Chondrocyte (in vitro differentiated cells): ENCODE results near the gene UMODL1. TPM values are rescaled to one million over a fixed set of nuclear protein-coding genes. Genes with fewer than 3 reads are reported as not detected.

ENCODE experiments used
- DNase-seq: peaks from one replicate; pipeline ENCODE4 v3.0.0; 2021; ENCODE audit warnings: mixed read lengths, low spot score
- H3K27ac Mint-ChIP-seq: one replicate; pipeline ENCODE4 v1.8.0; 2021; ENCODE audit warnings: mild to moderate bottlenecking, moderate library complexity, mixed read lengths; ENCODE audit not compliant: unreplicated experiment
- H3K27me3 Mint-ChIP-seq: 2 replicates; pipeline ENCODE4 v1.8.0; 2021; ENCODE audit warnings: low read depth, mixed read lengths
- H3K36me3 Mint-ChIP-seq: 2 replicates; pipeline ENCODE4 v1.8.0; 2021; ENCODE audit warnings: low read depth, mixed read lengths
- H3K4me1 Mint-ChIP-seq: 2 replicates; pipeline ENCODE4 v1.8.0; 2021; ENCODE audit warnings: low read depth, mild to moderate bottlenecking, mixed read lengths
- H3K4me3 Mint-ChIP-seq: one replicate; pipeline ENCODE4 v1.8.0; 2021; ENCODE audit warnings: mild to moderate bottlenecking, moderate library complexity, mixed read lengths; ENCODE audit not compliant: unreplicated experiment
- H3K9me3 Mint-ChIP-seq: 2 replicates; pipeline ENCODE4 v1.8.0; 2021; ENCODE audit warnings: low read depth, mixed read lengths
- total RNA-seq: library from RNA; stranded (reverse); gene quantifications from 3 replicates; pipeline ENCODE4 v1.2.1, GENCODE V29; 2021
- TF ChIP-seq, protein P1 (sequence below): fragments of 200-600 bp; sonication (generic); IDR thresholded peaks from 2 replicates; pipeline ENCODE4 v1.5.0; 2021; ENCODE audit warnings: antibody characterized with exemption, mild to moderate bottlenecking, moderate library complexity

The UMODL1 gene
- total RNA-seq, 1 donor from 2014 or later = not detected

DNA sequence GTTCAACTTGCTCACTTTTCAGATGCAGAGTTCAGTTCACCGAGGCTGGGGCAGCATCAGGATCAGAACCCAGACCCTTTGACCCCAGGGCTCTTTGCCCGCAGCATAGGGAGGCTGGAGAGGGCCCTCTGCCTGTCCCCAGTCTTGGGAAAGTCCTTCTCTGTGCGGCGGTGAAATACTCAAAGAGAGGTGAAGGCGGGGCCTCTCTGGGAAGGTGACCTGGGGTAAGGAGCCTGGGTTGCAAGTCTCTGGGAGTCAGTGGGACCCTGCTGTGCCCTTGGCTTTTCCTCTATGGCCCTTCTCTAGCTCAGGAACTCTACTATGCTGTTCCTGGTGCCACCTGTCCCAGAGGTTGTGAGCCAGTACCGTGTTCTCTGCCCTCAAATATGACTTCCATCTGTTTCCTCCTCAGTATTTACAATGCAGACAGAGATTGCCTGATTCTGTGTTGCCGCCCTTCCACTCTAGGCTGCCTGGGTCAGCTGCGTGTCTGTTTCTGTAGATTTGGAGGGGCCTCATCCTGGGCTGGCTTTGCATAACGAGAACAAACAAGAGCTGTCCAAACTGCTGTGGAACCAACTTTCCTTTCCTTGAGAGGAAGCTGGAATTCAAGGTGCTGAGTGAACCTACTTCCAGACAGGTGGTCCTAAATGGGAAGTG, 42.2 kb upstream of the UMODL1 start:
- H3K36me3 Mint-ChIP-seq = no peaks in the 10 kb centered on the region
- H3K4me3 Mint-ChIP-seq = no peak overlapping the region
- TF ChIP-seq, protein P1, sequence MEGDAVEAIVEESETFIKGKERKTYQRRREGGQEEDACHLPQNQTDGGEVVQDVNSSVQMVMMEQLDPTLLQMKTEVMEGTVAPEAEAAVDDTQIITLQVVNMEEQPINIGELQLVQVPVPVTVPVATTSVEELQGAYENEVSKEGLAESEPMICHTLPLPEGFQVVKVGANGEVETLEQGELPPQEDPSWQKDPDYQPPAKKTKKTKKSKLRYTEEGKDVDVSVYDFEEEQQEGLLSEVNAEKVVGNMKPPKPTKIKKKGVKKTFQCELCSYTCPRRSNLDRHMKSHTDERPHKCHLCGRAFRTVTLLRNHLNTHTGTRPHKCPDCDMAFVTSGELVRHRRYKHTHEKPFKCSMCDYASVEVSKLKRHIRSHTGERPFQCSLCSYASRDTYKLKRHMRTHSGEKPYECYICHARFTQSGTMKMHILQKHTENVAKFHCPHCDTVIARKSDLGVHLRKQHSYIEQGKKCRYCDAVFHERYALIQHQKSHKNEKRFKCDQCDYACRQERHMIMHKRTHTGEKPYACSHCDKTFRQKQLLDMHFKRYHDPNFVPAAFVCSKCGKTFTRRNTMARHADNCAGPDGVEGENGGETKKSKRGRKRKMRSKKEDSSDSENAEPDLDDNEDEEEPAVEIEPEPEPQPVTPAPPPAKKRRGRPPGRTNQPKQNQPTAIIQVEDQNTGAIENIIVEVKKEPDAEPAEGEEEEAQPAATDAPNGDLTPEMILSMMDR = no peak
- H3K27ac Mint-ChIP-seq = no peak overlapping the region
- H3K4me1 Mint-ChIP-seq = peaks cover 10% of the 10 kb centered on the region
- no peaks in the 10 kb centered on the region for H3K27me3 Mint-ChIP-seq
- DNase-seq = no peak
- no peaks in the 10 kb centered on the region for H3K9me3 Mint-ChIP-seq

DNA sequence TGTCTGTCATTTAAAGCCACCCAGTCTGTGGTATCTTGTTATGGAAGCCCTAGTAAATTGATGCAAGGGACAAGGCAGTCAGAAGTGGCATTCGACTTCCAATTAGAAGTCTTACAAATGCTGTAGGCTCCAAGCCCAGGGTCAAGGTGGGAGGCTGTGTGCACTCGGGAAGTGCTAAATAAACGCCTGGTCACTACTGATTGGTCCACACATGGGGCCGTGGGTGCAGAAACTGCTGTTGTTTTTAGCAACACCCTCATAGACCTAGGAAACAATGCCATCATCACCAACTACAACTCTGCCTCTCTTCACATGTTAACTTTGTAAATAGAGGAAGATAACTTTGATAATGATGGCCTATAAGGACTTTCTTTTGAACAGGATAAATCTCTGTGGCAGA, 40.8 kb upstream of the UMODL1 start:
- Mint-ChIP-seq H3K36me3 (no peaks in the 10 kb centered on the region), H3K4me3 (no peak overlapping the region), H3K4me1 (peaks cover 9% of the 10 kb centered on the region), H3K27ac (no peak overlapping the region), H3K9me3 (peaks cover 3% of the 10 kb centered on the region), H3K27me3 (no peaks in the 10 kb centered on the region)
- TF ChIP-seq, protein P1 = no peak
- no peak for DNase-seq

DNA sequence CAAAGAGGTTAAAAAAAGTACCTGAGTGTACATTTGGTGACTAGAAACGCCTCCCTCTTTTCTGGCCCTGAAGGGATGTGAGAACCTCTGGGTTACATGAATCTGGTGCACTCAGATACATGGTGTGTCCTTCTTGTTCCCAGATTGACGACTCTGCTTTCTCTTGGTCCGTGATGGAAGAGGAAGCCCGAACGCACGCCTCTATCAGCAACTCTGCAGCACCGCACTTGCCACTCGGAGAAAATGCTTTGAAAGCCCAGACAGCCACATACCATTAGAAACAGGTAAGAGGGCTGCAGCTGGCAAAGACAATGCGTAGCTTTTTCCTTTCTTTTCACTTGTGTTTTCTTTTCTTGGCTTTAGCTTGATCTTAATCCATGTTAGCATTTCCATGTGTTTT, 39.9 kb upstream of the UMODL1 start:
- Mint-ChIP-seq H3K27me3 (no peaks in the 10 kb centered on the region), H3K9me3 (peaks cover 3% of the 10 kb centered on the region), H3K36me3 (no peaks in the 10 kb centered on the region), H3K4me1 (no peaks in the 10 kb centered on the region), H3K4me3 (no peak overlapping the region), H3K27ac (no peak overlapping the region)
- DNase-seq = no peak
- TF ChIP-seq, protein P1 = no peak

DNA sequence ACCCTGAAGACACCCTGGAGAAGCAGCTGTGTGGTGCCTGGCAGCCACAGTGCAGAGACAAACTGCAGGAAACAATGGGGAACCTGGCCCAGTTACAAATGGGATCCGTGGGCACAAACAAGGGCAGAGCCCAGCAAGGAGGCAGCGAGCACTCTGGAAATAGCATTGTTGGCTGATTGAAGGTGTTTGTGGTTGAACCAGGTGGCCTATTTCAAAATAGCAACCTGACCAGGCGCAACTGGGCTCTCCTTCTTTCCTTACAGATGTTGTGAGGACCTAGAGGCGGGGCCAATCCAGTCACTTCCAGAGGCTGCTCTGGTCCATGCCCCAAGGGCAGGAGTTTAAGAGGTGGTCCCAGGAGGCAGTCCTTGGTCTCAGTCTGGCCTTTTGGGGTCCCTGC, 39.3 kb upstream of the UMODL1 start:
- no peak for DNase-seq
- no peaks in the 10 kb centered on the region for H3K36me3 Mint-ChIP-seq
- H3K27me3 Mint-ChIP-seq = no peaks in the 10 kb centered on the region
- H3K4me3 Mint-ChIP-seq = no peak overlapping the region
- H3K27ac Mint-ChIP-seq = no peak overlapping the region
- peaks cover 3% of the 10 kb centered on the region for H3K9me3 Mint-ChIP-seq
- H3K4me1 Mint-ChIP-seq = no peaks in the 10 kb centered on the region
- TF ChIP-seq, protein P1 = no peak

GRCh38 chr21:42032266-42032665, 38.9 kb upstream of the UMODL1 start:
- H3K27me3 Mint-ChIP-seq = no peaks in the 10 kb centered on the region
- H3K27ac Mint-ChIP-seq = no peak overlapping the region
- no peak overlapping the region for H3K4me3 Mint-ChIP-seq
- H3K9me3 Mint-ChIP-seq = peaks cover 3% of the 10 kb centered on the region
- no peaks in the 10 kb centered on the region for H3K4me1 Mint-ChIP-seq
- H3K36me3 Mint-ChIP-seq = no peaks in the 10 kb centered on the region
- TF ChIP-seq, protein P1 = no peak
- no peak for DNase-seq
